BLaER1 treated with 17β-estradiol and CSF1 and Interleukin-3, amounts not matched to agents 10 nM and 100 nM (cell line): Measurements from ENCODE around the gene AMER1.

Experiments
- H3K27ac ChIP-seq, 11 experiments: shearing (Covaris generic); formaldehyde crosslinking; 2 replicates each; pipeline ENCODE4 v1.8.1; 2022
- H3K27me3 ChIP-seq, 11 experiments: shearing (Covaris generic); formaldehyde crosslinking; 2 replicates each; pipeline ENCODE4 v1.8.1; 2022
- H3K36me3 ChIP-seq, 11 experiments: shearing (Covaris generic); formaldehyde crosslinking; 2 replicates each; pipeline ENCODE4 v1.8.1; 2022
- H3K4me1 ChIP-seq, 10 experiments: shearing (Covaris generic); formaldehyde crosslinking; 2 replicates each; pipeline ENCODE4 v1.8.1; 2022
- H3K4me2 ChIP-seq, 11 experiments: shearing (Covaris generic); formaldehyde crosslinking; 2 replicates each; pipeline ENCODE4 v1.8.1; 2022
- H3K4me3 ChIP-seq, 10 experiments: shearing (Covaris generic); formaldehyde crosslinking; 2 replicates each; pipeline ENCODE4 v1.8.1; 2022
- H3K9ac ChIP-seq, 11 experiments: shearing (Covaris generic); formaldehyde crosslinking; 2 replicates each; pipeline ENCODE4 v1.8.1; 2022
- H3K9me3 ChIP-seq, 11 experiments: shearing (Covaris generic); formaldehyde crosslinking; replicated peaks in 1 of 11; 2 replicates each; pipeline ENCODE4 v1.8.1; 2022
- H4K20me1 ChIP-seq, 11 experiments: shearing (Covaris generic); formaldehyde crosslinking; 2 replicates each; pipeline ENCODE4 v1.8.1; 2022
- Cebpa-rat ChIP-seq, 11 experiments: shearing (Covaris generic); IDR thresholded peaks; 2 replicates each; pipeline ENCODE4 v1.8.1; 2022

Gene AMER1

DNA sequence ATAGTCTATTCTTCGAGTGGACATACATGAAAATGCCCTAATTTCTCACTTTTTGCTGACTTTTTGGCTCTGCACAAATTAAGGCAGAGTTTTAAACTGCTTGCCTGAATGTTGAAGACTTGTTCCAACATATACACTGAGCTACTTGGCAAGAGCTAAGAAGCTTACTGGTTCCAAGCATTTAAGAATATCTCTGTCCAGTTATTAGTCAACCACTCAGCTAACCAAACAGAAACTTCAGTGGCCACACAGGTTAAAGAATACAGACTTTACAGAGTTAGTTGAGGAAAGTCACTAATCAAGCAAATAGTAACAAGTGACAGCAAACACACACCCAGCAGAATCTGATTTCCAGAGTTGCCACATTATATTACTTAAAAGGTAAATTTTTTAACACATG, 35.5 kb downstream of the AMER1 start:
- H3K4me2 ChIP-seq = no peak overlapping the region
- no peak for TF ChIP-seq Cebpa-rat (IDR thresholded peaks at IDR 0.05)
- no peak overlapping the region for H3K27ac ChIP-seq
- no peaks in the 10 kb centered on the region for H3K36me3 ChIP-seq
- H3K9ac ChIP-seq = no peak overlapping the region
- H3K4me3 ChIP-seq = no peak overlapping the region
- no peaks in the 10 kb centered on the region for H3K4me1 ChIP-seq
- peaks cover 17 to 74% (median 36%) of the 10 kb centered on the region in 11 experiments; a peak in 19 of 22 replicates for H3K27me3 ChIP-seq
- no peaks in the 10 kb centered on the region for H4K20me1 ChIP-seq
- H3K9me3 ChIP-seq = 0 out of 22 replicates have a peak, but pooled peaks cover 0 to 4% (median 0%) of the 10 kb centered on the region in 11 experiments

DNA sequence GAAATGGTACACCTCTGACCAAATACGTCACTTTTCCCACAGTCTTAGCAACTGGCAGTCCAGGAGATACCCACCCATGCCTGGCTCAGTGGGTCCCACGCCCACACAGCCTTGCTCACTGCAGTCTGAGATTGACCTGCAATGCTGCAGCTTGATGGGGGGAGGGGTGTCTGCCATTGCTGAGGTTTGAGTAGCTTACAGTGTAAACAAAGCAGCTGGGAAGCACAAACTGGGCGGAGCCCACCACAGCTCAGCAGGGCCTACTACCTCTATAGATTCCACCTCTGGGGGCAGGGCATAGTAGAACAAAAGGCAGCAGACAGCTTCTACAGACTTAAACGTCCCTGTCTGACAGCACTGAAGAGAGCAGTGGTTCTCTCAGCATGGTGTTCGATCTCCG, 52.7 kb downstream of the AMER1 start:
- H3K4me1 ChIP-seq = no peaks in the 10 kb centered on the region
- H3K9ac ChIP-seq = no peak overlapping the region
- TF ChIP-seq Cebpa-rat (IDR thresholded peaks at IDR 0.05) = no peak
- H4K20me1 ChIP-seq = no peaks in the 10 kb centered on the region
- peaks cover 0 to 54% (median 33%) of the 10 kb centered on the region in 11 experiments; a peak in 16 of 22 replicates for H3K27me3 ChIP-seq
- H3K4me2 ChIP-seq = no peak overlapping the region
- no peaks in the 10 kb centered on the region for H3K36me3 ChIP-seq
- H3K4me3 ChIP-seq = no peak overlapping the region
- no peak overlapping the region for H3K27ac ChIP-seq
- H3K9me3 ChIP-seq = peaks cover 7 to 31% (median 17%) of the 10 kb centered on the region in 11 experiments; a peak in 20 of 22 replicates

DNA sequence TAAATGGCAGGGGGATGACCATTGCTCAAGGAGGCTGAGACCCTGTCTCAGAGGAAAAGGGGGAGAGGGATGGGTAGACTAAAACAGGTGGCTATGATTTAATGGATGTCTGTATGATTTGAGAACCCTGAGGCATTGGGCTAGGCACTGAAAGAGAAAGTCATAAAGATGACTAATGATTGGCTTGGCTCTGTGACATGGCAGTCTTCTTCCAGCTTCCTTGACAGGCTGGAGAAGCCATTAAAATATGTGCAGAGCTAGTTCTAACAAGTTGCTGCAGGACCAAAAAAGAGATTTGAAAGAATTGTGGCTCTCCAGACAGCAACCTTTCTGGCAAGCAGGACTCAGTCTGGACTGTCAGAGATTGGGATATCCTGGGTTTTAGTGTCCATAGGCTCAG, 53.6 kb downstream of the AMER1 start:
- H3K27ac ChIP-seq = no peak overlapping the region
- H3K4me2 ChIP-seq = no peak overlapping the region

DNA sequence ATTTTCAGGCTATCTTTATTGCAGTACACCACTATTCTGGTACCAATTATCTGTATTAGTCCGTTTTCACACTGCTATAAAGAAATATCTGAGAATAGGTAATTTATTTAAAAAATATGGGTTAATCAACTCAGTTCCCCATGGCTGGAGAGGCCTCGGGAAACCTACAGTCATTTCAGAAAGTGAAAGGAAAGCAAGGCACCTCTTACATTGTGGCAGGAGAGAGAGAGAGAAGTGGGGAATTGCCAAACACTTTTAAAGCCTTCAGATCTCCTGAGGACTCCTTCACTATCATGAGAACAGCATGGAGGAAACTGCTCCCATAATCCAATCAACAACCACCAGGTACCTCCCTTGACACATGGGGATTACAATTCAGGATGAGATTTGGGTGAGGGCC, 54.7 kb downstream of the AMER1 start:
- H3K36me3 ChIP-seq = no peaks in the 10 kb centered on the region
- peaks cover 0 to 29% (median 14%) of the 10 kb centered on the region in 11 experiments; a peak in 11 of 22 replicates for H3K9me3 ChIP-seq
- no peaks in the 10 kb centered on the region for H4K20me1 ChIP-seq
- H3K27me3 ChIP-seq = peaks cover 12 to 74% (median 53%) of the 10 kb centered on the region in 11 experiments; a peak in 21 of 22 replicates
- no peaks in the 10 kb centered on the region for H3K4me1 ChIP-seq
- TF ChIP-seq Cebpa-rat (IDR thresholded peaks at IDR 0.05) = no peak
- H3K4me2 ChIP-seq = no peak overlapping the region
- no peak overlapping the region for H3K9ac ChIP-seq
- H3K4me3 ChIP-seq = no peak overlapping the region
- no peak overlapping the region for H3K27ac ChIP-seq

More for the DNA sequence above, 53.6 kb downstream of the AMER1 start:
- Histone ChIP-seq H3K9ac (no peak overlapping the region), H3K36me3 (no peaks in the 10 kb centered on the region), H3K9me3 (peaks cover 6 to 35% (median 18%) of the 10 kb centered on the region in 11 experiments; a peak in 20 of 22 replicates), H4K20me1 (no peaks in the 10 kb centered on the region), H3K27me3 (peaks cover 7 to 62% (median 42%) of the 10 kb centered on the region in 11 experiments; a peak in 21 of 22 replicates), H3K4me1 (no peaks in the 10 kb centered on the region), H3K4me3 (no peak overlapping the region)
- TF ChIP-seq Cebpa-rat (IDR thresholded peaks at IDR 0.05) = no peak
